NCI-H1105 treated with DMSO at 0.1 percent for 48 hours (cell line): ENCODE measurements around the gene HOMER2.
"Not testable (repeated sequence)": the region's sequence is repeated elsewhere in the genome, so short reads cannot be mapped to it uniquely, and the experiment has no call there.

Experiments
- DNase-seq: peaks from one replicate; lab custom pipeline; 2025; lab: John Stamatoyannopoulos, UW

Gene HOMER2

DNA sequence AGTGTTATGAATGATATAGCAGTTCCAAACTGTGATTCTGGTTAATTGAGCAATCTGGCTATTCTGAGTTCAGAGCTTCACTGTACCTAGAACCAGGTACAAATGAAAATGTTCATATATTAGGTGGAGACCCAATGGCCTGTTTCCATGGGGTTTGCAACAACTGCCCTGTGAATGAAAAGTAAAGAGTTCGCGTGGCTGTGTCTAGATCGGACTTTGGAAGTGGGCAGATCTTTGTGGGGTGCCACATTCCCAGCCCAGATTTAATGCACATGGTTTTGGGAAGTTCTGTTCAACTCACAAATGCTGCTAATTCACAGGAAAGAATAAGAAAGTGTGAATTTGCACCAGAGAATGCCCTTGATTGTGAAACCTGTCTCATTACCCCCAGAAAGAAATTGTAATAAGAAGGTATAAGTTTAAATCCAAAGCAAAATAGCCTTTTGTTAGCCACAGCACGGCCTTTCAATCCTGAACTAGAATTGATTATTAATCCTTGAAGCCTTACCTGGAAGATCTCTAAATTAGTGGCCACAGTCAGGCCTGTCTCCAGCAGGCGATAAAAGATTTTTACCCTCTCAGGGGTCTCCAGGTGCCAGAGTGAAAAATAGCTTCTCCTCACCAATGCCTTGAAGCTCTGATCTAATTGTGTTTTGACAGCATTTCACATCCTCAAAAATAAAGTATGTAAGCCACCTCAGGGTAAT lies 120.5 kb downstream of the HOMER2 start:
- DNase-seq: no peak

- DNase-seq: no peak
Measured at GRCh38 chr15:82830427-82831173, 121.9 kb downstream of the HOMER2 start.

DNA sequence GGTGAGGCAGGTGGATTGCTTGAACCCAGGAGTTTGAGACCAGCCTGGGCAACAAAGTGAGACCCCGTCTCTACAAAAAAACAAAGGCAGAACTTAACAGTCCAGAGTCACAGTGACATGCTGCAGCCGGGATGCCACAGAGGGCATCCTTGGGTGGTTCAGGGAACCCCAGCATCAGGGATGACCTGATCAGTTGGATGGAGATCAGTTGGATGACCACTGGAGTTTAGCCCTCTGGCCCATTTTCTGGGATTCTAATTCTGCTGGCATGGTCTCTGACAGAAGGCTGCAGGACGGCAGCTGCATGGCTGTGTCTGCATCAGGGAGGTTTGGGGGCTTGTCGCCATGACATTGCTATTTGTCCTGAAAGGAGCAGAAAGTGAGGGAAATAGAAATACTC lies 123.3 kb downstream of the HOMER2 start:
- DNase-seq: no peak

DNA sequence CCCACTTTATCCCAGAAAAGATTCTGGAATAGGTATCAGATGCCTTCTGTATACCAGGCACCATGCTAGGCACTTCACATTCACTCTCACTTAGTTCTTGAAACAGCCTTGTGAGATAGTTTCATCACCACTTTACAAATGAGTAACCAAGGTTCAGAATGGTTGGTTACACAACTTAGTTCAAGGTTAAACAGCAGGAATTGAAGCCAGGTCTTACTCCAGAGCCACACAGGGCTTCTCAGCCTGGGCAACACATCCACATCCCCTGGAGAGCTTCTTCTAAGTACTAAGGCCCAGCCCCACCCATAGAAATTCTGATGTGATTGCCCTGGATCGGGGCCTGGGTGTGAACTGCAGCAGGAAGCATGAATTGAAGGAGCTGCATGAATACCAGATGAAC lies 124.4 kb downstream of the HOMER2 start:
- DNase-seq: no peak

- no peak for DNase-seq
Measured at GRCh38 chr15:82823049-82823448, 129.5 kb downstream of the HOMER2 start.

GRCh38 chr15:82821851-82822250 lies 130.7 kb downstream of the HOMER2 start:
- DNase-seq: not testable (repeated sequence)

GRCh38 chr15:82821396-82821795 lies 131.1 kb downstream of the HOMER2 start:
- not testable (repeated sequence) for DNase-seq

GRCh38 chr15:82820128-82820527 lies 132.4 kb downstream of the HOMER2 start:
- DNase-seq: no peak

- DNase-seq: no peak
Measured at GRCh38 chr15:82812994-82813393, 139.5 kb downstream of the HOMER2 start.

DNA sequence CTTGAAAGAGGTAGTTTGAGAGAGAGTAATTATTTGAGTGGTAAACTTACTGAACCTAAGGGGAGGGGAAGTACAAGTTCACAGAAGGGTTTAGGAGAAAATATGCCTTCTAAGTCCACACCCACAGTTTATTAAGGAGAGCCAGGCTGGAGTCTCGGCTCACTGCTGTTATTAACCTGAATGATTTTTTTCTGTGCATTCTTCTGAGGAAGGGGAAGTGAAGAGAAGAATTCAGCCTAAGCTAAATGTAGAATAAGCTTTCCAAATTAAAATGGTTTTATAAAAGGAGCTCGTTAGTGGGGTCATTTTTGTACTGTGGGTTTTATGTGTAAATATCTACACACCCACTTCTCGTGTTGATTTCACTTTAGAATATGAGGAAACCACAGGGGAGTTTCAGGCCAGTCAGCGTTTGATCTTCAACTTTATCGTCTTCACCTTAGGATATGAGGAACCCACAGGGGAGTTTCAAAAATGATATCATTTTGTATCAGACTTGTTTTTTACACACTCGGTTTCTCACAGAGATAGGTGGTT lies 141.6 kb downstream of the HOMER2 start:
- DNase-seq: no peak

DNA sequence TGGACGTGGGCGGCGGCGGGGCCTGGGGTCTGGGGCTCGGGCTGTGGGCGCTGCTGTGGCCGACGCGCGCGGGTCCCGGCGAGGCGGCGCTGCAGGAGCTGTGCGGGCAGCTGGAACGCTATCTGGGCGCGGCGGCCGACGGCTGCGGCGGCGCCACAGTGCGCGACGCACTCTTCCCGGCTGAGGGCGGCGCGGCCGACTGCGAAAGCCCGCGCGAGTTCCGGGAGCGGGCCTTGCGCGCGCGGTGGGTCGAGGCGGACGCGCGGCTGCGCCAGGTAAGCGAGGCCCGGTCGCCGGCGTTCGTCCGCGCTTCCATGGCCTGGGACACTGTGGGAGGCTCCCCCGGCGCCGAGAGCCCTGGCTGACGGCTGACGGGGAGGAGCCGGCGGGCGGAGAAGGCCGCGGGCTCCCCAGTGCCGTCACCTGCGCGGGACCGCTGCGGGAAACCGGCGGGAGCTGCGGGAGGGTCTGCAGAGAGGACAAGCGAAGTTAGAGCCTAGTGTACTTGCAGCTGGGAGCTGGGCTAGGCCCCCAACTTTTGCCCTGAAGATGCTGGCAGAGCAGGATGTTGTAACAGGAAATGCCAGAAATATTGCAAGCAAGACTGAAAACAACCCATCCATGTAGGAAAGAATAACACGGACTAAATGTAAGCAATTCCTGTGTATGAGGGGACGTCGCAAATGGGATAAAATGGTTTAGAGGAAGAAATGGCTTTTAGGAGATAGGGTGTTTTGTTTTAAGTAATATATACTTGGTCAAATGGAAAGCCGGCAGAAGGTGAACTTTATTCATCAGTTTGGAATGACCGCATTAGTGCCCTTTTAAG lies 142.2 kb downstream of the HOMER2 start:
- peak; percentile 17 for DNase-seq

DNA sequence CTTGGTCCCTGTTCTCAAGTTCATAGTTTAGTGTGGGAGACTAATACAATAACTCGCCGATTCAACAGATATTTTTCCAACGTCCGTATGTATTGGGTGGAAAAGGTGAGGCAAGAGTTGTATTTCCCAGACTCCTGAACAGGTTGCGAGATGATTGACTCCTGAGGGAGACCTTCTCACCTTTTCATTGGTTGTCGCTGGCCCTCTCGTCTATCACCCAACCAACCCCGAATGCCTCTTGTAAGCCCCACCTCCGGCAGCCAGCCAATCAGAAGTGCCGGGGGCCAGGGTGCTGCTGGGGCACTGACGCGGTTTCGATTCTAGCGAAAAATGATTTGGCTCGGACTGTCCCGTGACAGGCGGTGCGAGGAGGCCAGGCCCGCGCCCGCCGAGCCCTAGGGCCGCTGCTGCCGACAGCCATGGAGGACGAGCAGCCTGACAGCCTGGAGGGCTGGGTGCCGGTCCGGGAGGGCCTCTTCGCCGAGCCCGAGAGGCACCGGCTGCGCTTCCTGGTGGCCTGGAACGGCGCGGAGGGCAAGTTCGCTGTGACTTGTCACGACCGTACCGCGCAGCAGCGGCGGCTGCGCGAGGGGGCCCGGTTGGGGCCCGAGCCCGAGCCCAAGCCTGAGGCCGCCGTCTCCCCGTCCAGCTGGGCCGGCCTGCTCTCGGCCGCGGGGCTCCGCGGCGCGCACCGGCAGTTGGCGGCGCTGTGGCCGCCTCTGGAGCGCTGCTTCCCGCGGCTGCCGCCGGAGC lies 143.0 kb downstream of the HOMER2 start, which contains the start of gene WHAMM:
Gene WHAMM (plus strand): TSS at position 321 of the 753 bp plus-strand sequence. CDS start 99 bp downstream, at position 420.
- peak; percentile 86 for DNase-seq

DNA sequence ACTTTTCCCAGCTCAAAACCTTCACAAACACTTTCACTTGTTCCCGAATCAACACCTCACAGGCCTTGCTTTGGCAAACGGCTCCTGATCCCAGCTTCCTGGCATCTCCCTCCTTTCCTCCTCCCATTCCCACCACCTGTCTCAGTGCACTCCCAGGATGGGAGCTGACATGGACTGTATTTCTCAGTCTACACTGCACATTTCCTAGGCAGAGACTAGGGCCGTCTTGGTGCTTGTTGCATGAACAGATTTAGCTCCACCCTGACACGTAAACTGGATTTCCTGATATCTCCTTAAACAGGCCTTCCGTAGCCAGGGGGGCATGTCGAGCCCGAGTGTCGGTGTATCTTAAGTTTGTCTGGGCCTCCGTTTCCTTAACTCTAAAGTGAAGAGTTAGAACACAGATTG lies 143.9 kb downstream of the HOMER2 start:
- DNase-seq: no peak

GRCh38 chr15:82807920-82808633 lies 144.4 kb downstream of the HOMER2 start:
- no peak for DNase-seq

DNA sequence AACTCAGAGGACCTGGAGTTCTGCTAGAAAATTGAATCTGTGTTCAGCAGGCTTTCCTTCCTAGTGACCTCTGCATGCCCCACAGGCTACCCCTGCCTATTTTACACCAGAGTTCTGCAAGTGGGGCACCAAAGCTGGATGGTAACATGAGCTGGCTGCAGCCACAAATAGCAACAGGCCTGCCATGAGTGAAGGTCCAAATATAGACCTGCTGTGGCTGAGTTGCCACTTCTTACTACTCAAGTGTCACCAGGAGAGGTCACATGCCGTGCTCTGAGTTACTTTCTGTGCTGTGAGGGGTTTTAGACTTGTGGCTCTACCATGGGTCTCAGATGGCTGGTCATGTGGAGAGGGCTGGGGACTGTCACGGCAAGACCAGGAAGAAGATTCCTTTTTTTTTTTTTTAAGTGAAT lies 146.5 kb downstream of the HOMER2 start, which contains the start of gene FSD2:
Gene FSD2 (minus strand): TSS at position 76 of the 413 bp plus-strand sequence. CDS start 18,679 bp downstream, outside the sequence.
- DNase-seq: no peak

- DNase-seq: no peak
Measured at GRCh38 chr15:82804575-82804949, 148.0 kb downstream of the HOMER2 start.

DNA sequence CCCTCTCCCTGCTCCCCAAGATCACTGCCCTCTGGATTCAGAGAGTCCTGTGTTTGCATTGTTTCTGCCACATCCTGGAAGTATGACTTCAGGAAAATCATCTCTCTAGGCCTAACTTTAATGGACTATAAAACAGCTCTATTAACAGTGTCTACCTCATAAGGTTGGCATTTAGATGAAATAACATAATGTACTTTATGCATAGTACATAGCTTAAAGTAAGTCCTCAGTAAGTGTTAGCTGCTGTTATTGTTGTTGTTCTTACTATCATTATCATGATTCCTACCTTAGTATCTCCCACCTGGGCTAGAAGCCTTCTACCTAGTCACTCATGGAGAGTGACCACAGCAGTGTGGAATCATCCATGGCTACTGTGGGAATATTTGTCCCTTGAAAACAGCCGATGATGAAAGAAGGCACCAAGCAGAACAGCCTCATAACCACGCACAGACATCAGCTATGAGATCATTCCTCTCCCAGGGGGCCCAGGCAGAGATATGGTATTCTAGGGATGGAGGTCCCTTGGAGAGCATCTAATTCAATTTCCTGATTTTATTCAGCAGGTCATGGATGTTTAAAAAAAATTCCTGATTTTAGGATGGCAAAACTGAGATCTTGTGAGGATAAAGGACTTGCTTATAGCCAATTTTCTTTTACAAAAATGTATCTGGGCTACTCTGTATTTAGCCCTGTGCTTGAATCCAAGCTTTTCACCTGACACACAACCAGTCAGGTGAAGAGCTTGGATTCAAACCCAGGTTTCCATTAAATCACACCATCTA lies 148.5 kb downstream of the HOMER2 start:
- DNase-seq: no peak

GRCh38 chr15:82802497-82802896 lies 150.0 kb downstream of the HOMER2 start:
- no peak for DNase-seq

DNA sequence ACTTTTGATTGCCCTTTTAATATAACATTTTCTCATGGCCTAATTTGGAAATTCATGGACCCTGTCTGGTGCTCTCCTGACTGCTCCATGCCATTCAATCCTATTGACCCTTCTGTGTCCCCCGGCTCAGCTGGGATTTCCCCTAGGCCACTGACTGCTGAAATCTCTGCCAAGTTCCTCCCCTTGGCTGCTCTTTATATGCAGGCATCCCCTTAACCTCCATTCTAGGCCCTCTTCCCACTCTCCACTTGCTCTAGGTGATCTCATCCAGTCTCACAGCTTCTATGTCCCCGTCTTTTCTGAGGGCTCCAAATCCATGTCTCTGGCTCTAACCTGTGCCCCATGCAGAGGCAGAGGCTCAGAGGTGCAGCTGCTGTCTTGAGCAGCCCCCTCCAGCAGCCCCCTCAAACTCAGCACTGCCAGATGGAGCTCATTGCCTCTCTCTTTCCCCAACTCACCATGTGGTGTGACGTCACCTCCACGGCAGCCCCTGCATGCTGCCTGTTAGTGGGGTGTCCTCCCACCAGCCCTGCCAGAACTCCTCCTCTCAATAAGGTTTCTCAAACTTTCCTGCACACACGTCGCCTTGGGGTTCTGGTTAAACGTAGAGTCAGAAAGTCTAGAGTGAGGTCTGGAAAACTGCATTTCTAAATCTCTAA lies 153.2 kb downstream of the HOMER2 start:
- DNase-seq: no peak
